ENCODE measurements around the gene MEF2B.

Gene MEF2B

DNA sequence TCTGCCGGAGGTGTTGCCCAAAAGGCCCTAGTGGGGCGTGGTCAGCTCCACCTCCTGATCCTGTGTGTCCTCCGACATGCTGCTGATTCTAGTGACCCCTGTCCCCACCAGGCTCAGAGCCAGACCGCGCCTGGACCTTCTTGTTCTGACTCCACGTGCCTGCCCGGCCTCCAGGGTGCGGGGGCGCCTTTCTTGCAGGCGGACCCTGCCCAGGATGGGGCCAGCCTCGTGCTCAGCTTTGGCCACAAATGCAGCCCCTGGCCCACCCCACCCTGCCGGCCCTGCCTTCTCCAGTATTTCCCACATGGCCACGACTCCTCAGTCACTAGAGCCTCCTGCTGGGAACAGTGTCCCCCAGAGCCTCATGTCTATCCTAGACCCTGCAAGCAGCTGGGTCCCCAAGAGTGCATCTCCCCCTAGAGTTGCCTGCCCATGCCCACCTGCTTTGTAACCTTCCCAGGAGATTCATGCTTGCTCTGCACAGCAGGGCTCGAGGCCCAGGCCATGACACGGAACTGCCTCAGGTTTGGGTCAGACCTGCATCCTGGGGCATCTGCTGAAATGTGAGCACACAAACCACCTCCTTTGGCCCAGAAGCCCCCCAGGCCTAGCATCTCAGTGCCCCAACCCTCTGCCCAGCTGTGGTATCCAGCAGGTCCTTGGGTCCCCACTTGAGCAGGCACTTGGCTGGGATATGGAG, 58.8 kb downstream of the MEF2B start:
- TF ChIP-seq, protein P1, sequence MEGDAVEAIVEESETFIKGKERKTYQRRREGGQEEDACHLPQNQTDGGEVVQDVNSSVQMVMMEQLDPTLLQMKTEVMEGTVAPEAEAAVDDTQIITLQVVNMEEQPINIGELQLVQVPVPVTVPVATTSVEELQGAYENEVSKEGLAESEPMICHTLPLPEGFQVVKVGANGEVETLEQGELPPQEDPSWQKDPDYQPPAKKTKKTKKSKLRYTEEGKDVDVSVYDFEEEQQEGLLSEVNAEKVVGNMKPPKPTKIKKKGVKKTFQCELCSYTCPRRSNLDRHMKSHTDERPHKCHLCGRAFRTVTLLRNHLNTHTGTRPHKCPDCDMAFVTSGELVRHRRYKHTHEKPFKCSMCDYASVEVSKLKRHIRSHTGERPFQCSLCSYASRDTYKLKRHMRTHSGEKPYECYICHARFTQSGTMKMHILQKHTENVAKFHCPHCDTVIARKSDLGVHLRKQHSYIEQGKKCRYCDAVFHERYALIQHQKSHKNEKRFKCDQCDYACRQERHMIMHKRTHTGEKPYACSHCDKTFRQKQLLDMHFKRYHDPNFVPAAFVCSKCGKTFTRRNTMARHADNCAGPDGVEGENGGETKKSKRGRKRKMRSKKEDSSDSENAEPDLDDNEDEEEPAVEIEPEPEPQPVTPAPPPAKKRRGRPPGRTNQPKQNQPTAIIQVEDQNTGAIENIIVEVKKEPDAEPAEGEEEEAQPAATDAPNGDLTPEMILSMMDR (IDR thresholded peaks at IDR 0.05), result no peak

DNA sequence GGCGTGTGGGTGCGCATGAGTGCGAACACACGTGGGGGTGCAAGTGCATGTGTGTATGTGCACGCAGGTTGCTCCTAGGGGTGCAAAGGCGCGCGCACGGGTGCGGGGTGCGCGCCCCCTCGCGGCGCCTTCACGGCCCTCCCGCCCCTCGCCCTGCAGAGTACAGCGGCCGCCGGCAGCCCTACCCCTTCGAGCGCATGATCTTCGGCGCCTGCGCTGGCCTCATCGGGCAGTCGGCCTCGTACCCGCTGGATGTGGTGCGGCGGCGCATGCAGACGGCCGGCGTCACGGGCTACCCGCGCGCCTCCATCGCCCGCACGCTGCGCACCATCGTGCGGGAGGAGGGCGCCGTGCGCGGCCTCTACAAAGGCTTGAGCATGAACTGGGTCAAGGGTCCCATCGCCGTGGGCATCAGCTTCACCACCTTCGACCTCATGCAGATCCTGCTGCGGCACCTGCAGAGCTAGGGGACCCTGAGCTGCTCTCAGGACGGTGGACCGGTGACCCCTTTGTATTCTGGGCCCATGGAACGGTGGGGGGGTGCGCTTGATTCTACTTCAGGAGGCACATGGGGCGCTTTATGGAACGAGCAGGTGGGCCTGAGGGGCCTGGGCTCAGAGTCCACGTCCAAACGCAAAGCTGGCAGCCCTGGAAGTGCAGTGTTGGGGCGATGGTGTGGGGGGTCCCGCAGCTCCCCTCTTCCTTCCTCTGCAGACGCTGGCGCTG, 59.5 kb downstream of the MEF2B start:
- TF ChIP-seq, protein P1 (IDR thresholded peaks at IDR 0.05), result no peak

DNA sequence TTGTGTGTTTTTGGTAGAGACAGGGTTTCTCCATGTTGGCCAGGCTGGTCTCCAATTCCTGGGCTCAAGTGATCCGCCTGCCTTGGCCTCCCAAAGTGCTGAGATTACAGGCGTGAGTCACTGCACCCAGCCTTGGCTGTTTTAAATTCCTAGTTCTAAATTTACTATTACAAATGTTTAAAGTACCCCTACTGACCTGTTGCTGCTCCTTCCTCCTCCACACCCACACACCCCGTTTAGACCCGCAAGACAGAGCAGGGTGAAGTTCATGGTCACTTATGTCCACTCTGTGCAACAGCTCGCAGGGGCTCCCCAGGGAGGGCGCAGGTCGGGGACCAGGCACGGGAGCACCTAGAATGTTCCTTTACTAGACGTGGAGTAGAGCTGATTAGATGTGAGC, 60.5 kb downstream of the MEF2B start:
- TF ChIP-seq, protein P1 (IDR thresholded peaks at IDR 0.05), result no peak

DNA sequence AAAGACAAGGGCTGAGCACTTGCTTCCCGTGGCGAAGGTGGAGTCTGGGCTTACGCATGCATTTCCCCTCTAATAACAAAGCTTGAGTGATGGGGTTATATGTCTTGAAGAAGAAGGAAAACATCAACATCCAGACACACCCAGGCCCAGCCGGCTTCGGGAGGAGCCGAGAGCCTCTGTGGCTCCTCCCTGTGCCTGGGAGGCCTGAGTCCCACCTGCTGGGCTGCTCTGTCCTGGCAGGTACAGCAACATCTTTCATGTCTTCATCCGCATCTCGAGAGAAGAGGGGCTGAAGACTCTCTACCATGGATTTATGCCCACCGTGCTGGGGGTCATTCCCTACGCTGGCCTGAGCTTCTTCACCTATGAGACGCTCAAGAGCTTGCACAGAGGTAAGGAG, 62.4 kb downstream of the MEF2B start:
- TF ChIP-seq, protein P1 (IDR thresholded peaks at IDR 0.05), result no peak

DNA sequence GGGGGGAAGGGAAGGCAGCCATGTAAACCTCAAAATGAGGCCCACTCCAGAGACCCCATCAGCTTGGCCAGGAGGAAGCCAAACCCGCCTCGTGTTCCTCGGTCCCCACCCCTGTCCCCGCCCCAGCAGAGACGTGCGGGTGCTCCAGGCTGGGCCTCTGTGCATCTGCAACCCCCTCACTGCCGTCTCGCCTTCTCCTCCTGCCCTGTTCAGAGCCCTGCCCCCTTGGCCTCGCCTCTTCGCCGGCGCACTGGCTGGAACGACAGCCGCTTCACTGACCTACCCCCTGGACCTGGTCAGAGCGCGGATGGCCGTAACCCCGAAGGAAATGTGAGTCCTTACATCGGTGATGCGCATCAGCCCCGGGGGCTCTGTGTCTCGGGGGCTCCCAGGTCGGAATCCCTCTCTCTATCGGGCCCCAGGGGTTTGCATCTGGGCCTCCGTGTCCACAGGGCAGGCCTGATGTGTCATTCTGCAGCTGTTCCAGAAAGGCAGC, 64.0 kb downstream of the MEF2B start:
- TF ChIP-seq, protein P1 (IDR thresholded peaks at IDR 0.05), result no peak

DNA sequence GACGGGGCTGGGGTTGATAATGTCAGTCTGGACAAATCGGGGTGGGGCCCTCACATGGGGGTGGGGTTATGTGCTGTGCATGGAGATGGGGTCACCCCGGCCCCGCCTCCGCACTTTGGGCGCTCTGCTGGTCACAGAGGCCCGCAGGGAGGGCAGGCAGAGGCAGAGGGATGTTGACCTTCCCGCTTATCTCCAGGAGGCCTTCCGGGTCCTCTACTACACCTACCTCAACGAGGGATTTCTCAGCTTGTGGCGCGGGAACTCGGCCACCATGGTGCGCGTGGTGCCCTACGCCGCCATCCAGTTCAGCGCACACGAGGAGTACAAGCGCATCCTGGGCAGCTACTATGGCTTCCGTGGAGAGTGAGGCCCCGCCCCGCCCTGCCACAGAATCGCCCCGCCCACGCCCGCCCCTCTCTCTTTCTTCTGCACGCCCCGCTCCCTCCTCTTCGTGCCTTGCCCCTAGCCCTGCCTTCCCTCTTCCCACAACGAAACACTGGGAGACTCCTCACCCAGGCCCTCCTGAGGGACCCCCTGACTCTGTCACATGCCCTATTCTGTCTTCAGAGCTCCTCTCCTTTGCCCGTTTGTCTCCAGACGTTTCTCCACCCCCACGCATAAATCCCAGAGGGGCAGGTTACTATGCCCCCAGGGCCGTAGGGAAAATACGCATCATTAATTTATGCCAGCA, 64.6 kb downstream of the MEF2B start:
- TF ChIP-seq, protein P1 (IDR thresholded peaks at IDR 0.05), result no peak

DNA sequence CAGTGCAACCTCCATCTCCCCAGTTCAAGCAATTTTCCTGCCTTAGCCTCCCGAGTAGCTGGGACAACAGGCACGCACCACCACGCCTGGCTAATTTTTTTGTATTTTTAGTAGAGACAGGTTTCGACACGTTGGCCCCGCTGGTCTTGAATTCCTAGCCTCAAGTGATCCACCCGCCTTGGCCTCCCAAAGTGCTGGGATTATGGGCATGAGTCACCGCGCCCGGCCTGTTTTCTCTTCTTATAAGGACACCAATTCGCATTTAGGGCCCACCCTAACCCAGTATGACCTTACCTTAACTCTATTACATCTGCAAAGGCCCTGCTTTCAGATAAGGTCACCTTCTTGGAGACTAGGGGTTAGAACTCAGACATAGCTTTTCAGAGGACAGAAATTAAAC, 66.9 kb downstream of the MEF2B start:
- TF ChIP-seq, protein P1 (IDR thresholded peaks at IDR 0.05), result no peak

Measured in LNCAP (cell line).